ENCODE data around the gene PSORS1C1. TPM values are rescaled to one million over a fixed set of nuclear protein-coding genes. Genes with fewer than 3 reads are reported as not detected.

Gene PSORS1C1
- total RNA-seq, 1 experiment from 2014 or later: 0.48 TPM

GRCh38 chr6:31090275-31090972, 24.2 kb upstream of the PSORS1C1 start:
- Histone ChIP-seq H3K79me1 (ENCODE audit: insufficient read depth, low read depth, low read length, poor library complexity, severe bottlenecking) (no peaks in the 10 kb centered on the region), H3K79me2 (ENCODE audit: insufficient read depth, low read length) (no peaks in the 10 kb centered on the region), H2BK20ac (ENCODE audit: low read depth, low read length, poor library complexity, severe bottlenecking) (no peak overlapping the region), H3K9me3 (ENCODE audit: control insufficient read depth, low read depth, low read length) (no peaks in the 10 kb centered on the region), H4K91ac (ENCODE audit: insufficient read length, low read depth, low read length) (no peak overlapping the region), H3K9ac (ENCODE audit: extremely low read depth, insufficient read length, low read length) (no peak overlapping the region), H3K4me2 (ENCODE audit: insufficient read depth, insufficient read length, low read length) (no peak overlapping the region), H3T11ph (ENCODE audit: low read length) (no peak overlapping the region), H3K27ac (ENCODE audit: insufficient read length, low read depth, low read length) (no peak overlapping the region), H3K27me3 (ENCODE audit: insufficient read depth, low read length) (no peaks in the 10 kb centered on the region), H2BK12ac (ENCODE audit: insufficient read length, low read depth, low read length) (no peak overlapping the region), H2AK5ac (ENCODE audit: insufficient read length, low read length) (no peak overlapping the region), H2BK5ac (ENCODE audit: insufficient read length, low read length) (no peak overlapping the region), H4K20me1 (ENCODE audit: control insufficient read depth, insufficient read depth, insufficient read length) (no peaks in the 10 kb centered on the region), H3K23ac (ENCODE audit: insufficient read length, low read depth, low read length) (no peak overlapping the region), H3K4me1 (ENCODE audit: insufficient read depth, low read length) (peaks cover 2% of the 10 kb centered on the region; the same call in 1 of the 2 replicates), H3K4ac (ENCODE audit: low read depth, low read length) (no peak overlapping the region), H3K14ac (ENCODE audit: insufficient read depth, low read length) (no peak overlapping the region), H4K8ac (replicated peaks; ENCODE audit: insufficient read length, low read depth, low read length) (no peak overlapping the region), H2AFZ (ENCODE audit: low read length) (no peak overlapping the region), H3K56ac (ENCODE audit: insufficient read length, low read depth, low read length) (no peak overlapping the region), H2BK120ac (ENCODE audit: low read depth, low read length, poor library complexity, severe bottlenecking) (no peak overlapping the region), H2BK15ac (ENCODE audit: low read depth, low read length) (no peak overlapping the region), H3K23me2 (ENCODE audit: insufficient read length, low read depth, low read length, poor library complexity, severe bottlenecking) (no peaks in the 10 kb centered on the region), H4K5ac (ENCODE audit: insufficient read length, low read depth, low read length) (no peak overlapping the region), H3K18ac (ENCODE audit: insufficient read length, low read depth, low read length) (no peak overlapping the region)
- WGBS (ENCODE audit: extremely low coverage, insufficient read length, low lambda C conversion rate): no CpG with 5 or more reads among the region's 3 CpGs
- no peaks in the 10 kb centered on the region for H3K9me3 Mint-ChIP-seq
- TF ChIP-seq, protein P1, sequence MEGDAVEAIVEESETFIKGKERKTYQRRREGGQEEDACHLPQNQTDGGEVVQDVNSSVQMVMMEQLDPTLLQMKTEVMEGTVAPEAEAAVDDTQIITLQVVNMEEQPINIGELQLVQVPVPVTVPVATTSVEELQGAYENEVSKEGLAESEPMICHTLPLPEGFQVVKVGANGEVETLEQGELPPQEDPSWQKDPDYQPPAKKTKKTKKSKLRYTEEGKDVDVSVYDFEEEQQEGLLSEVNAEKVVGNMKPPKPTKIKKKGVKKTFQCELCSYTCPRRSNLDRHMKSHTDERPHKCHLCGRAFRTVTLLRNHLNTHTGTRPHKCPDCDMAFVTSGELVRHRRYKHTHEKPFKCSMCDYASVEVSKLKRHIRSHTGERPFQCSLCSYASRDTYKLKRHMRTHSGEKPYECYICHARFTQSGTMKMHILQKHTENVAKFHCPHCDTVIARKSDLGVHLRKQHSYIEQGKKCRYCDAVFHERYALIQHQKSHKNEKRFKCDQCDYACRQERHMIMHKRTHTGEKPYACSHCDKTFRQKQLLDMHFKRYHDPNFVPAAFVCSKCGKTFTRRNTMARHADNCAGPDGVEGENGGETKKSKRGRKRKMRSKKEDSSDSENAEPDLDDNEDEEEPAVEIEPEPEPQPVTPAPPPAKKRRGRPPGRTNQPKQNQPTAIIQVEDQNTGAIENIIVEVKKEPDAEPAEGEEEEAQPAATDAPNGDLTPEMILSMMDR (conservative IDR thresholded peaks at IDR 0.05): no peak
- no peaks in the 10 kb centered on the region for H3K36me3 Mint-ChIP-seq (ENCODE audit: insufficient read depth in 1 of 3, low read depth in 3 of 3)
- H3K27ac Mint-ChIP-seq: no peak overlapping the region
- H3K4me3 Mint-ChIP-seq: no peak overlapping the region
- H3K27me3 Mint-ChIP-seq (ENCODE audit: low read depth): no peaks in the 10 kb centered on the region; the same call in 1 of the 2 replicates
- peaks cover 18 to 24% of the 10 kb centered on the region in 2 experiments for H3K4me1 Mint-ChIP-seq
- no peak for DNase-seq
